MCF 10A (cell line): Measurements from ENCODE around the gene FGD2. TPM values are rescaled to one million over a fixed set of nuclear protein-coding genes. Genes with fewer than 3 reads are reported as not detected.

Experiments
- BruUV-seq: library from RNA; stranded (reverse); fragments of 400-500 nt; replicated peaks from 2 replicates; lab custom pipeline; 2021; lab: Mats Ljungman, UMichigan
- CTCF ChIA-PET: fragments of 300-600 bp; sonication (Branson Sonifier 250); formaldehyde crosslinking; extraction: SDS; loops from one replicate; lab custom pipeline; 2021; ENCODE audit warnings: antibody characterized with exemption, inconsistent platforms; lab: Yijun Ruan, JAX
- POLR2A ChIA-PET: fragments of 300-600, 350-650 bp; sonication (Branson Sonifier 250); formaldehyde crosslinking; extraction: SDS; loops from one replicate; lab custom pipeline; 2020; ENCODE audit warnings: antibody characterized with exemption, inconsistent platforms; lab: Yijun Ruan, JAX
- DNase-seq: peaks from one replicate; pipeline ENCODE4 v3.0.0-alpha.2; 2018; ENCODE audit not compliant: unreplicated experiment
- H3K27ac Mint-ChIP-seq: one replicate; pipeline ENCODE4 v1.8.0; 2022; ENCODE audit warnings: mild to moderate bottlenecking, low read depth, mixed read lengths; ENCODE audit not compliant: unreplicated experiment
- H3K27me3 Mint-ChIP-seq: one replicate; pipeline ENCODE4 v1.8.0; 2022; ENCODE audit warnings: mixed read lengths; ENCODE audit not compliant: insufficient read depth, unreplicated experiment
- H3K36me3 Mint-ChIP-seq: one replicate; pipeline ENCODE4 v1.8.0; 2022; ENCODE audit warnings: mild to moderate bottlenecking, moderate library complexity, mixed read lengths; ENCODE audit not compliant: insufficient read depth, unreplicated experiment
- H3K4me1 Mint-ChIP-seq: one replicate; pipeline ENCODE4 v1.8.0; 2022; ENCODE audit warnings: mixed read lengths; ENCODE audit not compliant: insufficient read depth, unreplicated experiment
- H3K4me3 Mint-ChIP-seq: one replicate; pipeline ENCODE4 v1.8.0; 2022; ENCODE audit warnings: mild to moderate bottlenecking, moderate library complexity, mixed read lengths; ENCODE audit not compliant: unreplicated experiment
- H3K9me3 Mint-ChIP-seq: one replicate; pipeline ENCODE4 v1.8.0; 2022; ENCODE audit warnings: mixed read lengths; ENCODE audit not compliant: unreplicated experiment
- CTCF ChIP-seq: fragments of 200-600 bp; IDR thresholded peaks from one replicate; pipeline ENCODE4 v1.8.0; 2022; ENCODE audit warnings: antibody characterized with exemption, mild to moderate bottlenecking; ENCODE audit not compliant: unreplicated experiment
- intact Hi-C: fragments of 100-400 bp; cut with micrococcal nuclease; formaldehyde crosslinking; loops from 2 replicates; pipeline ENCODE4 v1.14.1; 2022
- total RNA-seq: library from RNA; stranded (reverse); gene quantifications from 2 replicates; pipeline ENCODE4 v1.2.3, GENCODE V29; 2022

The FGD2 gene
- total RNA-seq, 1 experiment from 2014 or later = not detected

- no peak for DNase-seq
- ChIA-PET CTCF (interaction anchor here (1.4 to 16.7 kb wide), 4 partner anchors 13 to 178 kb away, joined by 4 to 359 read pairs (median 190); partner anchors contain the start of gene PIM1), POLR2A (interaction anchor here (2.1 kb wide), 1 partner anchor 25 kb away, joined by 10 read pairs; no protein-coding TSS in a partner anchor)
Observed at GRCh38 chr6:37032239-37032638, 26.8 kb downstream of the FGD2 start.

GRCh38 chr6:37033255-37033654 is 27.8 kb downstream of the FGD2 start:
- Mint-ChIP-seq H3K4me1 (peaks cover 6% of the 10 kb centered on the region), H3K9me3 (no peaks in the 10 kb centered on the region), H3K36me3 (no peaks in the 10 kb centered on the region), H3K27me3 (no peaks in the 10 kb centered on the region), H3K27ac (no peak overlapping the region), H3K4me3 (no peak overlapping the region)
- CTCF ChIA-PET = interaction anchor here (1.5 to 8.7 kb wide), 3 partner anchors 14 to 139 kb away, joined by 8 to 65 read pairs (median 12); no protein-coding TSS in a partner anchor
- POLR2A ChIA-PET = interaction anchor here (0.5 to 1.6 kb wide), 2 partner anchors 9 to 13 kb away, joined by 3 read pairs; no protein-coding TSS in a partner anchor
- intact Hi-C loops = no loop called here
- TF ChIP-seq CTCF = no peak
- BruUV-seq = no TSS peak
- no peak for DNase-seq

More at GRCh38 chr6:37032239-37032638, 26.8 kb downstream of the FGD2 start:
- Mint-ChIP-seq H3K36me3 (no peaks in the 10 kb centered on the region), H3K9me3 (no peaks in the 10 kb centered on the region), H3K4me1 (peaks cover 6% of the 10 kb centered on the region), H3K27me3 (no peaks in the 10 kb centered on the region), H3K27ac (no peak overlapping the region), H3K4me3 (no peak overlapping the region)
- no TSS peak for BruUV-seq
- no peak for TF ChIP-seq CTCF
- intact Hi-C loops = no loop called here

- H3K27ac Mint-ChIP-seq = peak overlapping the region; percentile 59
- no TSS peak for BruUV-seq
- ChIA-PET POLR2A (interaction anchor here (0.7 to 1.6 kb wide), 3 partner anchors 10 to 105 kb away, joined by 3 to 4 read pairs (median 3); no protein-coding TSS in a partner anchor), CTCF (interaction anchor here (0.7 to 8.7 kb wide), 9 partner anchors 9 to 1738 kb away, joined by 3 to 65 read pairs (median 4); no protein-coding TSS in a partner anchor)
- no peak overlapping the region for H3K4me3 Mint-ChIP-seq
- H3K27me3 Mint-ChIP-seq = no peaks in the 10 kb centered on the region
- H3K9me3 Mint-ChIP-seq = no peaks in the 10 kb centered on the region
- TF ChIP-seq CTCF = no peak
- intact Hi-C loops = no loop called here
- no peak for DNase-seq
- H3K36me3 Mint-ChIP-seq = no peaks in the 10 kb centered on the region
- peaks cover 9% of the 10 kb centered on the region for H3K4me1 Mint-ChIP-seq
Observed at GRCh38 chr6:37033819-37034795, 28.7 kb downstream of the FGD2 start.

GRCh38 chr6:37036146-37036545 is 30.7 kb downstream of the FGD2 start:
- peaks cover 6% of the 10 kb centered on the region for H3K4me1 Mint-ChIP-seq
- no peak overlapping the region for H3K4me3 Mint-ChIP-seq
- H3K9me3 Mint-ChIP-seq = no peaks in the 10 kb centered on the region
- H3K27me3 Mint-ChIP-seq = no peaks in the 10 kb centered on the region
- no TSS peak for BruUV-seq
- POLR2A ChIA-PET = no interaction called here
- no peaks in the 10 kb centered on the region for H3K36me3 Mint-ChIP-seq
- no peak for DNase-seq
- no peak overlapping the region for H3K27ac Mint-ChIP-seq
- CTCF ChIA-PET = interaction anchor here (0.7 to 1.0 kb wide), 2 partner anchors 34 to 173 kb away, joined by 3 read pairs; no protein-coding TSS in a partner anchor
- no peak for TF ChIP-seq CTCF
- intact Hi-C loops = no loop called here
